Measurements from ENCODE around the gene LRWD1. TPM values are rescaled to one million over a fixed set of nuclear protein-coding genes. Genes with fewer than 3 reads are reported as not detected.

The LRWD1 gene
- total RNA-seq, 1 experiment from 2014 or later = 55.8 TPM

- no peak for DNase-seq (ENCODE audit: low read depth, low spot score)
- Histone ChIP-seq H3K27ac (ENCODE audit: low read length) (no peak overlapping the region), H3K36me3 (ENCODE audit: control insufficient read depth, insufficient read depth, low read length) (no peaks in the 10 kb centered on the region), H3K27me3 (ENCODE audit: control insufficient read depth, insufficient read depth, low read length) (no peaks in the 10 kb centered on the region), H3K4me1 (ENCODE audit: control insufficient read depth, insufficient read depth, low read length) (no peaks in the 10 kb centered on the region), H3K9me3 (ENCODE audit: control insufficient read depth, insufficient read depth, low read depth, low read length) (no peaks in the 10 kb centered on the region), H3K4me3 (ENCODE audit: low read depth in 2 of 2, low read length in 2 of 2) (no peak overlapping the region)
- no peak for ATAC-seq
- TF ChIP-seq SIN3A (IDR thresholded peaks at IDR 0.05; ENCODE audit: borderline replicate concordance, insufficient read depth, low read depth, low read length) = no peak
- no peak for TF ChIP-seq TCF7L2 (IDR thresholded peaks at IDR 0.05; ENCODE audit: low read depth, low read length)
- TF ChIP-seq CTCF (IDR thresholded peaks at IDR 0.05) = no peak
- no peak for TF ChIP-seq REST (IDR thresholded peaks at IDR 0.05; ENCODE audit: insufficient read depth in 1 of 2, low read depth in 2 of 2, low read length in 1 of 2)
- no peak for TF ChIP-seq POLR2AphosphoS5 (IDR thresholded peaks at IDR 0.05; ENCODE audit: low read depth, low read length)
- ChIA-PET POLR2A (interaction anchor here (0.7 kb wide), 1 partner anchor 10 kb away, joined by 3 read pairs; no protein-coding TSS in a partner anchor), CTCF (interaction anchor here (0.8 kb wide), 1 partner anchor 32 kb away, joined by 8 read pairs; no protein-coding TSS in a partner anchor)
- BruUV-seq (replicated peaks) = no TSS peak
- in situ Hi-C loops (cut with HindIII; ENCODE audit: low pct_unique_long_range_greater_than_20kb, low sequenced_read_pairs) = loop anchor here (10.0 kb wide), 1 partner anchor 134 kb away; the partner anchor contains the start of gene SH2B2
- intact Hi-C loops (cut with micrococcal nuclease; ENCODE audit: unreplicated experiment) = no loop called here
Observed at GRCh38 chr7:102418592-102418991, 46.2 kb upstream of the LRWD1 start.

- H3K27me3 ChIP-seq (ENCODE audit: control insufficient read depth, insufficient read depth, low read length) = no peaks in the 10 kb centered on the region
- intact Hi-C loops (cut with micrococcal nuclease; ENCODE audit: unreplicated experiment) = no loop called here
- no peak for TF ChIP-seq CTCF (IDR thresholded peaks at IDR 0.05)
- TF ChIP-seq SIN3A (IDR thresholded peaks at IDR 0.05; ENCODE audit: borderline replicate concordance, insufficient read depth, low read depth, low read length) = no peak
- TF ChIP-seq POLR2AphosphoS5 (IDR thresholded peaks at IDR 0.05; ENCODE audit: low read depth, low read length) = no peak
- TF ChIP-seq TCF7L2 (IDR thresholded peaks at IDR 0.05; ENCODE audit: low read depth, low read length) = no peak
- TF ChIP-seq REST (IDR thresholded peaks at IDR 0.05; ENCODE audit: insufficient read depth in 1 of 2, low read depth in 2 of 2, low read length in 1 of 2) = no peak
- DNase-seq (ENCODE audit: low read depth, low spot score) (no peak), ATAC-seq (no peak)
- H3K36me3 ChIP-seq (ENCODE audit: control insufficient read depth, insufficient read depth, low read length) = no peaks in the 10 kb centered on the region; the same call in 1 of the 2 replicates
- CTCF ChIA-PET = interaction anchor here (1.0 kb wide), 1 partner anchor 9 kb away, joined by 4 read pairs; no protein-coding TSS in a partner anchor
- H3K9me3 ChIP-seq (ENCODE audit: control insufficient read depth, insufficient read depth, low read depth, low read length) = no peaks in the 10 kb centered on the region
- no peak overlapping the region for H3K27ac ChIP-seq (ENCODE audit: low read length)
- H3K4me1 ChIP-seq (ENCODE audit: control insufficient read depth, insufficient read depth, low read length) = no peaks in the 10 kb centered on the region
- no peak overlapping the region for H3K4me3 ChIP-seq (ENCODE audit: low read depth in 2 of 2, low read length in 2 of 2)
- POLR2A ChIA-PET = no interaction called here
- BruUV-seq (replicated peaks) = no TSS peak
- in situ Hi-C loops (cut with HindIII; ENCODE audit: low pct_unique_long_range_greater_than_20kb, low sequenced_read_pairs) = no loop called here
Observed at GRCh38 chr7:102421706-102422240, 43.0 kb upstream of the LRWD1 start.
